Skeletal muscle tissue (tissue), 4 donors: ENCODE data around the gene DCTN4. TPM values are rescaled to one million over a fixed set of nuclear protein-coding genes. Genes with fewer than 3 reads are reported as not detected.
"Not testable (repeated sequence)": the region's sequence is repeated elsewhere in the genome, so short reads cannot be mapped to it uniquely, and the experiment has no call there.

Source experiments
- H3K27ac ChIP-seq: one replicate; pipeline ENCODE4 v1.7.0; 2013; ENCODE audit warnings: mild to moderate bottlenecking, low read depth, low read length, inconsistent platforms
- H3K27me3 ChIP-seq, 3 donors: one replicate each; pipeline ENCODE4 v1.7.0; 2013; ENCODE audit warnings: low read length in 3 of 3; ENCODE audit not compliant: control insufficient read depth in 3 of 3, insufficient read depth in 3 of 3
- H3K36me3 ChIP-seq, 3 donors: one replicate each; pipeline ENCODE4 v1.7.0; 2013; ENCODE audit warnings: low read length in 3 of 3; ENCODE audit not compliant: control insufficient read depth in 3 of 3, insufficient read depth in 3 of 3
- H3K4me1 ChIP-seq, 3 donors: one replicate each; pipeline ENCODE4 v1.7.0; 2013; ENCODE audit warnings: low read length in 3 of 3, mild to moderate bottlenecking in 3 of 3; ENCODE audit not compliant: control insufficient read depth in 3 of 3, insufficient read depth in 3 of 3
- H3K4me3 ChIP-seq, 3 donors: one replicate each; pipeline ENCODE4 v1.7.0; 2013; ENCODE audit warnings: low read length in 3 of 3
- H3K9ac ChIP-seq, 3 donors: one replicate each; pipeline ENCODE4 v1.7.0; 2013; ENCODE audit warnings: low read length in 3 of 3, mild to moderate bottlenecking in 3 of 3, moderate library complexity in 2 of 3, low read depth in 1 of 3
- H3K9me3 ChIP-seq, 3 donors: one replicate each; pipeline ENCODE4 v1.7.0; 2013; ENCODE audit warnings: low read length in 3 of 3; ENCODE audit not compliant: control insufficient read depth in 3 of 3
- total RNA-seq: library from RNA; depleted of rRNA; stranded (reverse); fragments of >200 nt; gene quantifications from one replicate; pipeline ENCODE4 v1.2.3, GENCODE V29; 2014
- donor health status: Osteomylitis.

DCTN4 gene
- 45.9 TPM for total RNA-seq

DNA sequence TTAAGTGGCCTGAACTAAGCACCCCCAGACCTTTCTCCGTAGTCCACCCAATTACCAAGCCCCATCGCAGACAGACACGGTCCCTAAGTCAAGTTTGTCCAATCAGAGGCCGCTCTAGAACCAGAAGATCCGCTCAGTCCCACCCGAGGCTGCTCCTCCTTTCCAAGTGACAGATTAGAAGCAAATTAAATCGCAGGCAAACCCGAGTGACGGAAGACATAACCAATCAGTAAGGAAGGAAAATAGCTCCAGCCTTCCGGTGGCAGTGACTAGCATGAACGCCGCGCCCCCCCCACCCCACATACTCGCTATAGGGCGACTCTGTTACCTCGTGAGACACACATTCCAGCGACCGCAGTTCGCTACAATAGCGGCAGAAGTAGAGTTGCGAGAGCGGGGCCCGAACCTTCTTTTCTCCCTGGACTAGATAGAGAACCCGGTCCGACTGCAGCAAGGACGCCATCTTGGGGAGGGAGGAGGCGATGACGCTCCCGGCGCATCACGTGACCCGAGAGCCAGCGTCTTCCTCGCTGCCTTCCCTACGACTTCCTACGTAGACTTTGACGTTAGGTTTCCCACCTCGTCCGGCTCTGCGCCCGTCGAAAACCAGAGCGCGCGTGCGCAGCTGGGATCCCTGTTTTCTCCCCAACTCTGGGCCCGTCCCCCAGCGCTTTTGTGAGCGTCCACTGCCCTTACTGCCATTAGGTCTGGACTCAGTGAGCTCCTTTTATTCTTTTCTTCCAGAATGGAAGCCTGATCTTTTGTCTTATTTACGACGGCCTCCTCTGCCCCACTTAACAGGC, at the start of gene DCTN4:
DCTN4 (minus strand) TSS at position 487 of the 803 bp plus-strand sequence; CDS start at position 463, 24 bp downstream.
- peak within 1 kb of the TSS; percentile 86 to 97 (median 96) for H3K4me3 ChIP-seq
- H3K36me3 ChIP-seq, result peaks cover 2 to 17% (median 12%) of the 10 kb centered on the region in 3 donors
- H3K9ac ChIP-seq, result peak within 1 kb of the TSS; percentile 90 to 97 (median 97)
- H3K27ac ChIP-seq, result peak within 1 kb of the TSS; percentile 96
- H3K9me3 ChIP-seq, result no peaks in the 10 kb centered on the region
- H3K27me3 ChIP-seq, result no peaks in the 10 kb centered on the region
- peaks cover 5 to 19% (median 8%) of the 10 kb centered on the region in 3 donors for H3K4me1 ChIP-seq

DNA sequence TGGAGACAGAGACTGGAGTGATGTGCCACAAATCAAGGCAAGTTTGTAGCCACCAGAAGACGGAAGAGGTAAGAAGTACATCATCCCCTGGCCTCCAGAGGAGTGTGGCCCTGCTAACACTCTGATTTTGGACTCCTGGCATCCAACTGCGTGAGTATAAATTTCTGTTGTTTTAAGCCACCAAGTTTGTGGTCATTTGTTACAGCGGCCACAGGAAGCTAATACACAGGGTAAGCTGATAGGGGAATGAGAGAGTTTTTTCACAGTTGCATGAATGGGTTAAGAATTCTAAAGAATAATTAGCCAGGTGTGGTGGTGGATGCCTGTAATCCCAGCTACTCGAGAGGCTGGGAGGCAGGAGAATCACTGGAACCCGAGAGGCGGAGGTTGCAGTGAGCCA, 45.6 kb upstream of the DCTN4 start:
- Histone ChIP-seq H3K4me1 (peaks cover 0 to 10% (median 6%) of the 10 kb centered on the region in 3 donors), H3K36me3 (no peaks in the 10 kb centered on the region), H3K27me3 (no peaks in the 10 kb centered on the region), H3K4me3 (no peak overlapping the region), H3K9me3 (no peaks in the 10 kb centered on the region), H3K9ac (no peak overlapping the region), H3K27ac (no peak overlapping the region)

DNA sequence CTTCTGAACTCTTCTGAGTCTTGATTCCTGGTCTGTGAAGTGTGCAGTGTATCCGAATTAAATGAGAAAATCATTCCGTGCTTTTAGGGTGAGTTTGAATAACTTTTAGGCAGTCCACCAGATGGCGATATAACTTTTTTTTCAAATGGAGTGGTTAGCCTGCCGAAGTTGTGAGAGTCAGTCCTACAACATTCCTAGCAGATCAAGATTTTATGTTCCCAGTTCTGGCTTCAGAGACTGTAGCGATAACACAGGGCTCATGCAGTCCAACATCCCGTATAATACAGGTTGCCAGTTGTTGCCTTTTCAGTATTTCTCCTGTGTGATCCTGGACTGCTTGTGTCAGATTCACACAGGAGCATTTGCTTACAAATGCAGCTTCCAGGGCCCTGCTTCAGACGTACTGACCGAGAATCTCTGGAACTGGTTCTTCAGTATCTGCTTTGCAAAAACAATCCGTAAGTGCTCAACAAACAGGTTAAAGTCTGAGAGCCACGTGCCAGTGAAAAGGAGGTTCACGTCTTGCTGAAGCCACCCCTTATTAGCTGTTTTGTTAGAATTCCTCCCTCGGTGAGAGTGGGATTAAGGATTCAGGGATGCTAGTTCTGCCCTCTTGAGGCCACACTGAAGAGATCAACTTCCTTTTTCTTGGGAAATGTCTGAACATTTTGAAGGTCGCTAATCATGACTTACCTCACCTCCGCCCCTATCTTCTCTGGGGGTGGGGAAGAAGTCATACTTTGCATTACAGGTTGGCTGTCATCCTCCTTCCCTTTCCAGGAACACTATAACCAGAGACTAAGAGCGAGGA, 42.5 kb upstream of the DCTN4 start:
- no peak overlapping the region for H3K27ac ChIP-seq
- H3K36me3 ChIP-seq, result no peaks in the 10 kb centered on the region
- H3K27me3 ChIP-seq, result no peaks in the 10 kb centered on the region
- H3K9me3 ChIP-seq, result no peaks in the 10 kb centered on the region
- peak overlapping the region; percentile 10 to 67 (median 62) for H3K9ac ChIP-seq
- peaks cover 0 to 10% (median 6%) of the 10 kb centered on the region in 3 donors for H3K4me1 ChIP-seq
- H3K4me3 ChIP-seq, result peak overlapping the region; percentile 42 to 76 (median 68)

DNA sequence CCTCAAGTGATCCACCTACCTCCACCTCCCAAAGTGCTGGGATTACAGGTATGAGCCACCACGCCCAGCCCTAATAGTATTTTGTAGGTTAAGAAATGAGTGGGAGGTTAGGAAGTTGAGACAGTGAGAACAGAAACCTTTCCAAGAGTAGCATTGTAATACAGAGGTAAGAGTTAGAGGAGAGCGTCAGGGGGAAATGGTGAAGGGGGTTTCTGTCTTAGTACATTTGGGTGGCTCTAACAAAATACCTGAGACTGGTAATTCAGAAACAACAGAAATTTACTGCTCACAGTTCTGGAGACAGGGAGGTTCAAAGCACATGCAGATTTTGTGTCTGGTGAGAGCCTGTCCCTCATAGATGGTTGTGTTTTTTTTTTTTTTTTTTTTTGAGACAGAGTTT, 38.6 kb upstream of the DCTN4 start:
- Histone ChIP-seq H3K4me3 (no peak overlapping the region), H3K27ac (no peak overlapping the region), H3K9ac (no peak overlapping the region), H3K4me1 (peaks cover 0 to 10% (median 6%) of the 10 kb centered on the region in 3 donors), H3K27me3 (no peaks in the 10 kb centered on the region), H3K36me3 (peaks cover 3 to 7% (median 6%) of the 10 kb centered on the region in 3 donors), H3K9me3 (no peaks in the 10 kb centered on the region)

DNA sequence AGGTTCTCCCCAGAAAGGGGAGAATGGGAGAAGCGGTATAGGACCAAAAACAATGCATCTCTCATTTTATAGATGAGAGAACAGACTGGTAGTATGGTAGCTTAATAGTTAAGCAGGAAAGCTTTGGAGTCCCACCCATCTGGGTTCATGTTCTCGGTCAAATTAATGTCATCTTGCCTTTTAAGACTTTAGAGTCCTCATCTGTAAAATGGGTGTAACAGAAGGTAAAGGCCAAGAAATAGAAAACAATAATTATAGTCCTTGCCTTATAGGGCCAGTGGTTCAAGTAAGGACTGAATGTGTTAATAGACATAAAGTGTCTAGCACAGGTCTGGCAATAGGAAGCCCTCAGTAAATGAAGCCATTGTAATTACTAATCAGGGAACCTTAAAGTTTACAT, 36.1 kb upstream of the DCTN4 start:
- peaks cover 2 to 7% (median 6%) of the 10 kb centered on the region in 3 donors for H3K4me1 ChIP-seq
- no peaks in the 10 kb centered on the region for H3K27me3 ChIP-seq
- H3K9me3 ChIP-seq, result no peaks in the 10 kb centered on the region
- no peak overlapping the region for H3K27ac ChIP-seq
- peaks cover 3 to 7% (median 6%) of the 10 kb centered on the region in 3 donors for H3K36me3 ChIP-seq
- no peak overlapping the region for H3K9ac ChIP-seq
- H3K4me3 ChIP-seq, result no peak overlapping the region

DNA sequence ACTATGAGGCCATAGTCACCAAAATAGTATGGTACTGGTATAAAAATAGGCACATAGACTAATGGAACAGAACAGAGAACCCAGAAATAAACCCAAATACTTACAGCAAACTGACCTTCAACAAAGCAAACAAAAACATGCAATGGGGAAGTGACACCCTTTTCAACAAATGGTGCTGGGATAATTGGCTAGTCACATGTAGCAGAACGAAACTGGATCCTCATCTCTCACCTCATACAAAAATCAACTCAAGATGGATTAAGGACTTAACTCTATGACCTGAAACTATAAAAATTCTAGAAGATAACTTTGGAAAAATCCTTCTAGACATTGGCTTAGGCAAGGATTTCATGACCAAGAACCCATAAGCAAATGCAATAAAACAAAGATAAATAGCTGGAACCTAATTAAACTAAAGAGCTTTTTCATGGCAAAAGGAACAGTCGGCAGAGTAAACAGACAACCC, 34.6 kb upstream of the DCTN4 start:
- not testable (repeated sequence) for H3K4me3 ChIP-seq, H3K36me3 ChIP-seq, H3K27ac ChIP-seq, H3K9ac ChIP-seq, H3K9me3 ChIP-seq, H3K27me3 ChIP-seq
- H3K4me1 ChIP-seq, result peaks cover 10 to 15% (median 14%) of the 10 kb centered on the region in 3 donors

DNA sequence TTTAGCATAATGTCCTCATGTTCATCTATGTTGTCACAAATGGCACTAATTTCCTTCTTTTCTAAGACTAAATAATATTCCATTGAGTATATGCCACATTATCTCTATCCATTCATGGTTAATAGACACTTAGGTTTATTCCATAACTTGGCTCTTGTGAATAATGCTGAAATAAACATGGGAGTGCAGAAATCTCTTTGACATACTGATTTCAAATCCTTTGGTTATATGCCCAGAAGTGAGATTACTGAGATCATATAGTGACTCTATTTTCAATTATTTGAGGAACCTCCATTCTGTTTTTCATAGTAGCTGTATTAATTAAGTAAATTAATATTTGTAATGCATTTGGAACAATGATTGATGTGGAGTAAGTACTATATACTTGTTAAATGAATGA, 32.7 kb upstream of the DCTN4 start:
- H3K4me3 ChIP-seq, result no peak overlapping the region
- peaks cover 6 to 7% (median 6%) of the 10 kb centered on the region in 3 donors for H3K36me3 ChIP-seq
- H3K27me3 ChIP-seq, result no peaks in the 10 kb centered on the region
- no peak overlapping the region for H3K9ac ChIP-seq
- no peaks in the 10 kb centered on the region for H3K9me3 ChIP-seq
- no peak overlapping the region for H3K27ac ChIP-seq
- H3K4me1 ChIP-seq, result peaks cover 10 to 15% (median 14%) of the 10 kb centered on the region in 3 donors

DNA sequence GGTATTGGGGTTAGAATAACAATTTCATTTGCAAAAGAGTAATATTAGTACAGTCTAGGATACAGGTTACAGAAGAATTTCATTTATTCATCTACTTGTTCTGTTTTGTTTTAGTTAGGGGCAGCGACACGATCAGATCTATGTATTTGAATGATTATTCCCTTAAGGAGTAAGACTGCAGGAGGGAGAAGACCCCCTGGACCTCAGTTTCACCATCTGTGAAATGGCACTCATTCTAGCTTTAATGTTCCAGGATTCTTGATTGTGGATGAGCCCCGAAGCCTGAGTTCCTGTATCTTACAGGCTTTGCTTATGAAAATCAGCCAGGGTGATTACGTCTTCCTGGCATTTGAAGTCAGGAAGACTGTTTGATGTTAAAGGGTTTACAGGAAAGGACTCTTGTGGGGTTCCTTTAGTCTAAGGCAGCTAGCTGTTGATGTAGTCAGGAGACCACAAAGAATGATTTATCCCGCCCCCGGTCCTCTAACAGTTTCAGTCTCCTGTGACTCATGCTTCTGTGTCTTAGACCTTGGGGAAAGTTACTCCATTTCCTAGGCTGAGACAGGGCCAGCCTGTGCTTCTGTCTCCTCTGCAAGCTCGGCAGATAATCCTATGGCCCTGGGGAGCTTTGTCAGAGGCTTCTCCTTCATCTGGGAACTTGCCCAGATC, 31.3 kb upstream of the DCTN4 start:
- Histone ChIP-seq H3K4me1 (peaks cover 10 to 15% (median 14%) of the 10 kb centered on the region in 3 donors), H3K9me3 (no peaks in the 10 kb centered on the region), H3K36me3 (peaks cover 0 to 3% (median 0%) of the 10 kb centered on the region in 3 donors), H3K4me3 (no peak overlapping the region), H3K9ac (no peak overlapping the region), H3K27ac (peak overlapping the region; percentile 57), H3K27me3 (no peaks in the 10 kb centered on the region)

DNA sequence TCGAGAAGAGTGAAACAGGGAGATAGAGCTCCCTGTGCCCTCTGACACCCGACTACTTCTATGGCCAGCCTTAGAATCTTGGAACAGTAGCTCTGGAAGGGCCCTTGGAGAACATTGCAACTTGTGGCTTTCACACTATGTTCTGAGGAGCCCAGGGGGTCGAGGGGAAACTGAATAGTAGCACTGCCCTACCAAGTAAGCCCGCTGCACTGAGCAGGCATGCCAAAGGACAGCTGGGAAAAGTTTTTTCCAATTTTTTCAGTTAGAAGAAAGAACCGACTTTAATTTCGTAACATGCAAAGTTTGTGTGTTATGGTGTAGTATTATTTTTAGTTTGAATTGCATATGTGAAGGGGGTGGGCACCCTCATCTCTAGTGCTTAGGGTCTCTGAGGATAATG, 30.6 kb upstream of the DCTN4 start:
- H3K27ac ChIP-seq, result peak overlapping the region; percentile 57
- H3K9ac ChIP-seq, result peak overlapping the region in 1 of 3 donors; percentile 43
- no peaks in the 10 kb centered on the region for H3K9me3 ChIP-seq
- no peak overlapping the region for H3K4me3 ChIP-seq
- H3K4me1 ChIP-seq, result peaks cover 10 to 15% (median 14%) of the 10 kb centered on the region in 3 donors
- peaks cover 0 to 3% (median 0%) of the 10 kb centered on the region in 3 donors for H3K36me3 ChIP-seq
- H3K27me3 ChIP-seq, result no peaks in the 10 kb centered on the region
